IPS-NIHi11 (cell line): ENCODE results near the gene ERO1B.
"Not testable (repeated sequence)": the region's sequence is repeated elsewhere in the genome, so short reads cannot be mapped to it uniquely, and the experiment has no call there.

Experiments used
- DNase-seq: peaks from one replicate; pipeline ENCODE4 v3.0.0; 2012; ENCODE audit warnings: mixed read lengths, low spot score

Gene ERO1B

GRCh38 chr1:236281654-236282424, at the start of gene ERO1B:
Gene ERO1B (minus strand): TSS chr1:236281958. CDS start chr1:236281783, 175 bp downstream.
- DNase-seq, result peak; percentile 95

- not testable (repeated sequence) for DNase-seq
These were observed 49.7 kb upstream of the ERO1B start for GRCh38 chr1:236331412-236331811.

GRCh38 chr1:236326432-236326831, 44.7 kb upstream of the ERO1B start:
- DNase-seq, result no peak

- no peak for DNase-seq
These were observed 43.8 kb upstream of the ERO1B start for GRCh38 chr1:236325567-236325966.

GRCh38 chr1:236323819-236324411, 42.2 kb upstream of the ERO1B start:
- DNase-seq, result no peak

- no peak for DNase-seq
These were observed 41.0 kb upstream of the ERO1B start for GRCh38 chr1:236322566-236323409.

- no peak for DNase-seq
These were observed 39.3 kb upstream of the ERO1B start for GRCh38 chr1:236321101-236321500.

- no peak for DNase-seq
These were observed 38.9 kb upstream of the ERO1B start for GRCh38 chr1:236320671-236321070.

GRCh38 chr1:236320214-236320613, 38.5 kb upstream of the ERO1B start:
- DNase-seq, result no peak

- DNase-seq, result no peak
These were observed 34.7 kb upstream of the ERO1B start for GRCh38 chr1:236316437-236316836.

- DNase-seq, result no peak
These were observed 33.8 kb upstream of the ERO1B start for GRCh38 chr1:236315518-236315917.

GRCh38 chr1:236315092-236315491, 33.3 kb upstream of the ERO1B start:
- no peak for DNase-seq

- not testable (repeated sequence) for DNase-seq
These were observed 32.3 kb upstream of the ERO1B start for GRCh38 chr1:236314050-236314449.

GRCh38 chr1:236313427-236313826, 31.7 kb upstream of the ERO1B start:
- no peak for DNase-seq

- no peak for DNase-seq
These were observed 29.3 kb upstream of the ERO1B start for GRCh38 chr1:236311040-236311439.

- no peak for DNase-seq
These were observed 27.1 kb upstream of the ERO1B start for GRCh38 chr1:236308827-236309226.

- no peak for DNase-seq
These were observed 25.7 kb upstream of the ERO1B start for GRCh38 chr1:236307435-236307834.

- no peak for DNase-seq
These were observed 22.9 kb upstream of the ERO1B start for GRCh38 chr1:236304682-236305081.

GRCh38 chr1:236303675-236304074, 21.9 kb upstream of the ERO1B start:
- no peak for DNase-seq

GRCh38 chr1:236302941-236303340, 21.2 kb upstream of the ERO1B start:
- DNase-seq, result no peak

GRCh38 chr1:236301958-236302335, 20.2 kb upstream of the ERO1B start:
- DNase-seq, result peak; percentile 17

GRCh38 chr1:236301080-236301957, 19.6 kb upstream of the ERO1B start:
- DNase-seq, result no peak
